ENCODE results near the gene FBXL17.
"Not testable (repeated sequence)": the region's sequence is repeated elsewhere in the genome, so short reads cannot be mapped to it uniquely, and the experiment has no call there.

FBXL17 gene

GRCh38 chr5:108238936-108239887 lies 142.7 kb downstream of the FBXL17 start:
- no peak for DNase-seq

GRCh38 chr5:108238461-108238860 lies 143.4 kb downstream of the FBXL17 start:
- DNase-seq: no peak

GRCh38 chr5:108233617-108234155 lies 148.2 kb downstream of the FBXL17 start:
- no peak for DNase-seq

- DNase-seq: no peak
Observed at GRCh38 chr5:108232805-108233204, 149.1 kb downstream of the FBXL17 start.

GRCh38 chr5:108222011-108222410 lies 159.9 kb downstream of the FBXL17 start:
- DNase-seq: no peak

- DNase-seq: no peak
Observed at GRCh38 chr5:108220834-108221233, 161.1 kb downstream of the FBXL17 start.

- no peak for DNase-seq
Observed at GRCh38 chr5:108216890-108217289, 165.0 kb downstream of the FBXL17 start.

- DNase-seq: no peak
Observed at GRCh38 chr5:108214857-108215256, 167.0 kb downstream of the FBXL17 start.

GRCh38 chr5:108212775-108213346 lies 169.0 kb downstream of the FBXL17 start:
- peak; percentile 21 for DNase-seq

GRCh38 chr5:108206707-108207106 lies 175.2 kb downstream of the FBXL17 start:
- no peak for DNase-seq

- DNase-seq: no peak
Observed at GRCh38 chr5:108201721-108202120, 180.2 kb downstream of the FBXL17 start.

GRCh38 chr5:108196276-108196675 lies 185.6 kb downstream of the FBXL17 start:
- no peak for DNase-seq

GRCh38 chr5:108193021-108193795 lies 188.7 kb downstream of the FBXL17 start:
- no peak for DNase-seq

- no peak for DNase-seq
Observed at GRCh38 chr5:108184940-108185339, 197.0 kb downstream of the FBXL17 start.

GRCh38 chr5:108181975-108182374 lies 199.9 kb downstream of the FBXL17 start:
- DNase-seq: no peak

GRCh38 chr5:108174286-108174685 lies 207.6 kb downstream of the FBXL17 start:
- no peak for DNase-seq

- no peak for DNase-seq
Observed at GRCh38 chr5:108171759-108172158, 210.1 kb downstream of the FBXL17 start.

GRCh38 chr5:108168915-108169314 lies 213.0 kb downstream of the FBXL17 start:
- DNase-seq: no peak

GRCh38 chr5:108167174-108167573 lies 214.7 kb downstream of the FBXL17 start:
- no peak for DNase-seq

GRCh38 chr5:108164574-108164973 lies 217.3 kb downstream of the FBXL17 start:
- no peak for DNase-seq

- not testable (repeated sequence) for DNase-seq
Observed at GRCh38 chr5:108152854-108153253, 229.0 kb downstream of the FBXL17 start.

- no peak for DNase-seq
Observed at GRCh38 chr5:108149369-108149768, 232.5 kb downstream of the FBXL17 start.

GRCh38 chr5:108148715-108149139 lies 233.2 kb downstream of the FBXL17 start:
- DNase-seq: peak; percentile 6
